Keratinocyte (primary cell): Measurements from ENCODE around the gene FMN2. TPM values are rescaled to one million over a fixed set of nuclear protein-coding genes. Genes with fewer than 3 reads are reported as not detected.

ENCODE experiments used
- DNase-seq: peaks from one replicate; pipeline ENCODE4 v3.0.0-alpha.2; 2011; ENCODE audit warnings: low read depth, missing footprints, low spot score
- FAIRE-seq: peaks from 2 replicates; lab custom pipeline; 2011; peaks lifted over from hg19 to GRCh38; lab: Jason Lieb, UNC
- H2AFZ ChIP-seq: 2 replicates; pipeline ENCODE4 v1.6.0; 2012; ENCODE audit warnings: low read length, control low read depth, inconsistent platforms; ENCODE audit not compliant: control insufficient read depth
- H3K27ac ChIP-seq: 2 replicates; pipeline ENCODE4 v1.5.1; 2011; ENCODE audit warnings: low read length; ENCODE audit not compliant: control insufficient read depth, insufficient read depth
- H3K27me3 ChIP-seq: 3 replicates; pipeline ENCODE4 v1.6.0; 2011; ENCODE audit warnings: low read length; ENCODE audit not compliant: control insufficient read depth, insufficient read depth; ENCODE audit errors: extremely low read depth
- H3K36me3 ChIP-seq, 2 experiments: 2 replicates in 1 of 2; 3 replicates in 1 of 2; pipeline ENCODE4 v1.5.1; 2011; ENCODE audit warnings: low read length in 2 of 2, mild to moderate bottlenecking in 1 of 2; ENCODE audit not compliant: control insufficient read depth in 2 of 2, insufficient read depth in 2 of 2; ENCODE audit errors: extremely low read depth in 1 of 2
- H3K4me1 ChIP-seq: 3 replicates; pipeline ENCODE4 v1.5.1; 2011; ENCODE audit warnings: low read length; ENCODE audit not compliant: control insufficient read depth, insufficient read depth; ENCODE audit errors: extremely low read depth
- H3K4me2 ChIP-seq: 3 replicates; pipeline ENCODE4 v1.6.0; 2011; ENCODE audit warnings: low read depth, low read length; ENCODE audit not compliant: control insufficient read depth, insufficient read depth; ENCODE audit errors: extremely low read depth
- H3K4me3 ChIP-seq, 3 experiments: fragments of 200-600 bp in 1 of 3; sonication (generic) in 1 of 3; 2 replicates in 2 of 3; 3 replicates in 1 of 3; pipeline ENCODE4 v1.5.1; 2011 to 2016; ENCODE audit warnings: low read length in 3 of 3, mild to moderate bottlenecking in 3 of 3, control low read depth in 2 of 3, inconsistent platforms in 1 of 3, low read depth in 1 of 3, mixed read lengths in 1 of 3, mixed run types in 1 of 3, moderate library complexity in 1 of 3; ENCODE audit not compliant: control insufficient read depth in 2 of 3, insufficient read depth in 2 of 3; ENCODE audit errors: extremely low read depth in 1 of 3
- H3K79me2 ChIP-seq: 2 replicates; pipeline ENCODE4 v1.6.0; 2012; ENCODE audit warnings: low read length; ENCODE audit not compliant: control insufficient read depth, insufficient read depth
- H3K9ac ChIP-seq: 3 replicates; pipeline ENCODE4 v1.6.0; 2011; ENCODE audit warnings: low read length; ENCODE audit not compliant: control insufficient read depth, insufficient read depth; ENCODE audit errors: extremely low read depth
- H3K9me1 ChIP-seq: 3 replicates; pipeline ENCODE4 v1.6.0; 2011; ENCODE audit warnings: low read length; ENCODE audit not compliant: control insufficient read depth, insufficient read depth; ENCODE audit errors: extremely low read depth
- H3K9me3 ChIP-seq: 2 replicates; pipeline ENCODE4 v1.5.1; 2012; ENCODE audit warnings: low read depth, low read length; ENCODE audit not compliant: control insufficient read depth
- H4K20me1 ChIP-seq: 3 replicates; pipeline ENCODE4 v1.6.0; 2011; ENCODE audit warnings: low read length; ENCODE audit not compliant: control insufficient read depth, insufficient read depth; ENCODE audit errors: extremely low read depth
- EZH2 ChIP-seq: IDR thresholded peaks from one replicate; pipeline ENCODE4 v1.6.1; 2012; ENCODE audit warnings: inconsistent platforms, mild to moderate bottlenecking, low read length, moderate library complexity
- dilution Hi-C: fragments of 300-500 bp; cut with MboI; formaldehyde crosslinking; loops from one replicate; pipeline ENCODE4 v1.7.0; 2020; ENCODE audit warnings: low sequenced_read_pairs; ENCODE audit not compliant: extremely low pct_ligation_motif_present
- polyA plus RNA-seq, 5 experiments: library from polyadenylated mRNA; depleted of rRNA in 3 of 5; stranded (reverse) in 3 of 5; stranded (forward) in 1 of 5; unstranded in 1 of 5; fragments of >200 nt; gene quantifications; 1 replicate in 1 of 5; 2 replicates in 3 of 5; 3 replicates in 1 of 5; pipeline versions ENCODE4 v1.2.1 to v1.2.3, GENCODE V29; 2011 to 2012; ENCODE audit warnings: missing spikeins in 2 of 5, low read depth in 1 of 5, low replicate concordance in 1 of 5
- TF ChIP-seq, protein P1 (sequence below), 3 experiments: IDR thresholded peaks in 1 of 3; conservative IDR thresholded peaks in 1 of 3; optimal IDR thresholded peaks in 1 of 3; 2 replicates in 2 of 3; 3 replicates in 1 of 3; pipeline versions ENCODE3 to v1.5.1; 2011; ENCODE audit warnings: low read length in 3 of 3, mild to moderate bottlenecking in 3 of 3, moderate library complexity in 2 of 3, control low read depth in 1 of 3, inconsistent platforms in 1 of 3; ENCODE audit not compliant: insufficient read depth in 2 of 3; ENCODE audit errors: extremely low read depth in 1 of 3

FMN2 gene
- polyA plus RNA-seq, 1 donor (not counting 4 experiments of a cell fraction or from before 2014, with no cell fraction given) = not detected

DNA sequence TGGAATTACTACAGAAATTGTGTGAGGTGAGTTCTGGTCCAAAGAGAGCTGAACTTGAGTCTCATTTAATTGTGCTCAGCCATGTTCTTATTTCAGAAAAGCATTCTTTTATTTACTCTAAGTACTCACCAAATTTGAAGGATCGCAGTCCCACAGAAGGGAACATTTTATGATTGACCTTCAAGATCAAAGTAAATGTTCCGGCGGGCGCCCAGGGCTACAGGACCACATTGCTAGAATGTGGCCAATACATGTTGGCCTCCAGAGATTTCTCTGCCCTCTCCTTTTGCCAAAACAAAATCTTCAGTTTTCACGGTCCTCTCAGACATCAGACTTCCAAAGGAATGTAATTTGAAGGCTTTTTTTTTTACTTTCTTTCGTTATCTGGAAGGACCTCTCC lies 237.8 kb downstream of the FMN2 start:
- Histone ChIP-seq H3K9me3 (no peaks in the 10 kb centered on the region), H3K27ac (no peak overlapping the region), H3K36me3 (no peaks in the 10 kb centered on the region), H3K79me2 (no peaks in the 10 kb centered on the region), H3K27me3 (no peaks in the 10 kb centered on the region), H3K4me1 (no peaks in the 10 kb centered on the region), H3K4me3 (no peak overlapping the region), H3K9me1 (no peaks in the 10 kb centered on the region), H3K9ac (no peak overlapping the region), H4K20me1 (no peaks in the 10 kb centered on the region), H2AFZ (no peak overlapping the region), H3K4me2 (no peak overlapping the region)
- no peak for FAIRE-seq
- no peak for TF ChIP-seq EZH2
- TF ChIP-seq, protein P1, sequence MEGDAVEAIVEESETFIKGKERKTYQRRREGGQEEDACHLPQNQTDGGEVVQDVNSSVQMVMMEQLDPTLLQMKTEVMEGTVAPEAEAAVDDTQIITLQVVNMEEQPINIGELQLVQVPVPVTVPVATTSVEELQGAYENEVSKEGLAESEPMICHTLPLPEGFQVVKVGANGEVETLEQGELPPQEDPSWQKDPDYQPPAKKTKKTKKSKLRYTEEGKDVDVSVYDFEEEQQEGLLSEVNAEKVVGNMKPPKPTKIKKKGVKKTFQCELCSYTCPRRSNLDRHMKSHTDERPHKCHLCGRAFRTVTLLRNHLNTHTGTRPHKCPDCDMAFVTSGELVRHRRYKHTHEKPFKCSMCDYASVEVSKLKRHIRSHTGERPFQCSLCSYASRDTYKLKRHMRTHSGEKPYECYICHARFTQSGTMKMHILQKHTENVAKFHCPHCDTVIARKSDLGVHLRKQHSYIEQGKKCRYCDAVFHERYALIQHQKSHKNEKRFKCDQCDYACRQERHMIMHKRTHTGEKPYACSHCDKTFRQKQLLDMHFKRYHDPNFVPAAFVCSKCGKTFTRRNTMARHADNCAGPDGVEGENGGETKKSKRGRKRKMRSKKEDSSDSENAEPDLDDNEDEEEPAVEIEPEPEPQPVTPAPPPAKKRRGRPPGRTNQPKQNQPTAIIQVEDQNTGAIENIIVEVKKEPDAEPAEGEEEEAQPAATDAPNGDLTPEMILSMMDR (optimal IDR thresholded peaks at IDR 0.05 in 1 of 3, IDR thresholded peaks at IDR 0.05 in 1 of 3, conservative IDR thresholded peaks at IDR 0.05 in 1 of 3; ENCODE audit: extremely low read depth in 1 of 3, insufficient read depth in 2 of 3, low read length in 3 of 3) = no peak
- DNase-seq = no peak
- dilution Hi-C loops = no loop called here

DNA sequence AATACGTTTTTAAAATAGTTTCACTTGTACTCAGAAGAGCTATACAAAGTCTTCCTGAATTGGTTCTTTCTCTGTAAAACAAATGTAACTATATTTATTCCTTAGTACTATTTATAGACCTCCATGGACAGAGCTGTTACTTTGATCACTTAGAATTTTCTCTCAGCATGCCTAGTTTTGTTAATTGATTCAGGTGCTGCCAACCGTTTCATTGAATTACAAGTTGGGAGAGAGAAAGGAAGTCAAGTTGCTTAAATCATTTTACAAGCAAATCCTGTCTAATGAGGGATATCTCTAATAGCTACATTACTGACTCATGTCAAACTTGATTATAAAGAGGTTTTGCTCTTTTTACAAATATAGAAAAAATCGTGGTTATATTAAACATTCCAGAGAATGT lies 241.0 kb downstream of the FMN2 start:
- H3K9me1 ChIP-seq = no peaks in the 10 kb centered on the region
- H4K20me1 ChIP-seq = no peaks in the 10 kb centered on the region
- no peak overlapping the region for H3K4me2 ChIP-seq
- no peak overlapping the region for H3K9ac ChIP-seq
- H3K4me3 ChIP-seq = no peak overlapping the region
- H2AFZ ChIP-seq = no peak overlapping the region
- DNase-seq (no peak), FAIRE-seq (no peak)
- no peak overlapping the region for H3K27ac ChIP-seq
- H3K79me2 ChIP-seq = no peaks in the 10 kb centered on the region
- H3K9me3 ChIP-seq = no peaks in the 10 kb centered on the region
- TF ChIP-seq EZH2 = no peak
- TF ChIP-seq, protein P1 (optimal IDR thresholded peaks at IDR 0.05 in 1 of 3, IDR thresholded peaks at IDR 0.05 in 1 of 3, conservative IDR thresholded peaks at IDR 0.05 in 1 of 3; ENCODE audit: extremely low read depth in 1 of 3, insufficient read depth in 2 of 3, low read length in 3 of 3) = no peak
- no peaks in the 10 kb centered on the region for H3K4me1 ChIP-seq
- no peaks in the 10 kb centered on the region for H3K36me3 ChIP-seq
- dilution Hi-C loops = no loop called here
- H3K27me3 ChIP-seq = no peaks in the 10 kb centered on the region
